Ecto neural progenitor cell (in vitro differentiated cells): Measurements from ENCODE around the gene WDR26.

Experiments used
- DNase-seq: peaks from one replicate; pipeline ENCODE4 v3.0.0-alpha.2; 2018; ENCODE audit warnings: low spot score

WDR26 gene

GRCh38 chr1:224348137-224348536, 86.5 kb downstream of the WDR26 start:
- no peak for DNase-seq

GRCh38 chr1:224343679-224344078, 90.9 kb downstream of the WDR26 start:
- no peak for DNase-seq

GRCh38 chr1:224340453-224341384, 93.9 kb downstream of the WDR26 start:
- DNase-seq: peak; percentile 65

GRCh38 chr1:224339442-224340033, 95.1 kb downstream of the WDR26 start:
- DNase-seq: no peak

- DNase-seq: no peak
These were observed 96.3 kb downstream of the WDR26 start for GRCh38 chr1:224338150-224338838.
